ENCODE measurements around the gene NENF.

Gene NENF

DNA sequence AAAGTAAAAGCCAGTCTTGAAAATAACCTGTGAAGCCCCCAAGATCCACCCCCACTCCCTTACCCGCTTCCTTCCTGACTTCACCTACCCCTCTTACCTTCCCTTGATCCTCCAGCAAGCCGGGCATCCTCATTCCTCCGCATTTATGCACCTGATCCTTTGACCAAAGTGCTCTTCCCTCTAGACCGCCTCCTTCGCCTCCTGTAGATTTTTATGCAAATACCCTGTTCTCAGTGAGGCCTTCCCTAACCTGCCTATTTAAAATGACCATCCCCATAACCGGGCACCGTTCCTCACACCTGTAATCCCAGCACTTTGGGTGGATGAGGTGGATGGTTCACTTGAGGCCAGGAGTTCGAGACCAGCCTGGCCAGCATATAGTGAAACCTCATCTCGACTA is 1.1 kb upstream of the NENF start:
- no peak for DNase-seq (ENCODE audit: low read depth)

- DNase-seq (ENCODE audit: low read depth) = no peak
Observed at GRCh38 chr1:212432272-212432660, 454 bp upstream of the NENF start.

- DNase-seq (ENCODE audit: low read depth) = no peak
Observed at GRCh38 chr1:212433577-212434462, 1.1 kb downstream of the NENF start.

GRCh38 chr1:212434992-212435391 is 2.3 kb downstream of the NENF start:
- no peak for DNase-seq (ENCODE audit: low read depth)

DNA sequence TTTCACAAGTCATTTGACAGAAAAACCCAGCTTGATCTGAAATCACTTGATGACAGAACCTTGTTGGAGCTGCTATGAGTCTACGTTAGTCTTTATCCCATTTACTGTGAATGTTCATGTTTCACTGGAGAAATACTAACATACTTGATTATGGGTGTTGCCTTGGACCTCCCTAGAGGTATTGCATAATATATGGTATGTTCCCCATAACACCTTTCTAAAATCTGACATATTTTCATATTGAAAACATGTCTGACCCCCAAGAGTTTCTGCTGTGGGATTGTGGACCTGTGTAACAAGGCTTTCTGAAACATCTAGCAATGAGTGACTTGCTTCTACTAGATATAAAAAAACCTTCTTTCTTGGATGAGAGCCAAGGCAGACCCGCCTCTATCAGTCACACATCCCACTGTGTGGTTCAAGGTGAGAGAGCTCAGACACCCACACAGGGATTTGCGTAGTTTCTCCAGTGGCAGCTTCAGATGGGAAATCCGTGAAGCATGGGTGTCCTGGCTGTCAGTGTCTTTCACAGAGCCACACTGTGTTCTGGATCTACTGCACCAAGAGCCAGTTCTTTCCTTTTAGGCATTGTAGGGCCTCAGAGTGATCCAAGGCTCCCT is 4.6 kb downstream of the NENF start:
- DNase-seq (ENCODE audit: low read depth) = no peak

GRCh38 chr1:212438831-212439237 is 6.1 kb downstream of the NENF start:
- no peak for DNase-seq (ENCODE audit: low read depth)

DNA sequence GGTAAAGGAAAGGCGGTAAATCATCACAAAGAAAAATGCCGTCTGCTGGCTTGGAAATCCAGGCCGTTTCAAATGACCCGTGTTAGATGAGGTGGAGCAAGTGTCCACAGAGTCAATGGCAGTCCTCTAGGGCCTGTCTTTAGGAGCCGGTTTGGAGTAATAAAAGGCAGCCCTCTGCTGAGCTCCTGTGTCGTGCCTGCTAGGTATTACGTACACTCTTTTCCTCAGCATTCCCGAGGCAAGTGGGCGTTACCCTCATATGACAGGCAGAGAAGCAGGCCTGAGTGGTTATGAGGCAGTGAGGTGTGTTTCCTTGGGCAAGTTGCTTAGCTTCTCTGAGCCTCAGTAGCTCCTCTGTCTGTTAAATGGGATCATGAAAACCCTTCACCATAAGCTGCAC is 7.7 kb downstream of the NENF start:
- DNase-seq (ENCODE audit: low read depth) = no peak

- DNase-seq (ENCODE audit: low read depth) = no peak
Observed at GRCh38 chr1:212442408-212442807, 9.7 kb downstream of the NENF start.

- DNase-seq (ENCODE audit: low read depth) = no peak
Observed at GRCh38 chr1:212446333-212446732, 13.6 kb downstream of the NENF start.

- DNase-seq (ENCODE audit: low read depth) = no peak
Observed at GRCh38 chr1:212447478-212447877, 14.8 kb downstream of the NENF start.

- no peak for DNase-seq (ENCODE audit: low read depth)
Observed at GRCh38 chr1:212450331-212450881, 17.7 kb downstream of the NENF start.

DNA sequence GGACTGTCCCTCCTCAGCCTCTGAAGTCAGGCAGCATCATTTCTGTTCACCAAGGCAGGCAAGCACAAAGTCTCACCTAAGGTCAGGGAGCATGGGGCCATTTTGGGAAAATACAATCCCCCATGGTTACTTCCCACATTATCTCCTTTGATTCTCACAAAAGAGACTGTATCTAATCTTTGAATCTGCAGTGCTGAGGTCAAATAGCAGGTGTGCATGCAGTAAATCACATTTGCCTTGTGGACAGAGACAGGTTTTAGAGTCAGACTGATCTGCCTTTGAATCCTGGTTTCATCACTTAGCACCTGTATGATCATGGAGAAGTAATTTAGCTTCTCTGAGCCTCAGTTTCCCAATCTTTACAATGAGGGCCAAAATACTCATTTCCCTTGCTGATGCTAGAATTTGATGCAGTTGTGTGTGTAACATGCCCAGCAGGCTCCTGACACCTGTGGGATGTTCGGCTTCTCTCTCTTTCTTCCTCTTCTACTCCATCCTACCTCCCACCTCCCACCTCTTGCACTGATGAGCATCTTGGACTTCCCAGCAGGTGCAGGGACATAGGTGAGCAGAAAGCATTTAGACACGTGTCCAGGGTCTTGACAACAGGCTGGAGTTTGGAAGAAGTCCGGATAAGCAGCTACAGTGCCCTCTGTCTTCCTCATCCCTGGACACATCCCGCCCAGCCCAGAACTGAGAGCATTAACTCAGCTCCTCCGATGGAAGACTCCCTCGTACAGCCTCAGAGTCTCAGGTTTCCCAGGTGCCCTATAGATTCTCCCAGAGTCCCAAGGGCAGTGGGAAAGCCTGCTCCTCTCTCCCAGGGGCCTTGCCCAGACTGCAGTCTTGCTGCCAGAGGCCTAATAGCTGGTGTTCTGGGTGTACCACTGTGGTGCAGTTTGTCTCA is 18.9 kb downstream of the NENF start:
- no peak for DNase-seq (ENCODE audit: low read depth)

- peak; percentile 50 for DNase-seq (ENCODE audit: low read depth)
Observed at GRCh38 chr1:212452323-212453155, 19.8 kb downstream of the NENF start.

DNA sequence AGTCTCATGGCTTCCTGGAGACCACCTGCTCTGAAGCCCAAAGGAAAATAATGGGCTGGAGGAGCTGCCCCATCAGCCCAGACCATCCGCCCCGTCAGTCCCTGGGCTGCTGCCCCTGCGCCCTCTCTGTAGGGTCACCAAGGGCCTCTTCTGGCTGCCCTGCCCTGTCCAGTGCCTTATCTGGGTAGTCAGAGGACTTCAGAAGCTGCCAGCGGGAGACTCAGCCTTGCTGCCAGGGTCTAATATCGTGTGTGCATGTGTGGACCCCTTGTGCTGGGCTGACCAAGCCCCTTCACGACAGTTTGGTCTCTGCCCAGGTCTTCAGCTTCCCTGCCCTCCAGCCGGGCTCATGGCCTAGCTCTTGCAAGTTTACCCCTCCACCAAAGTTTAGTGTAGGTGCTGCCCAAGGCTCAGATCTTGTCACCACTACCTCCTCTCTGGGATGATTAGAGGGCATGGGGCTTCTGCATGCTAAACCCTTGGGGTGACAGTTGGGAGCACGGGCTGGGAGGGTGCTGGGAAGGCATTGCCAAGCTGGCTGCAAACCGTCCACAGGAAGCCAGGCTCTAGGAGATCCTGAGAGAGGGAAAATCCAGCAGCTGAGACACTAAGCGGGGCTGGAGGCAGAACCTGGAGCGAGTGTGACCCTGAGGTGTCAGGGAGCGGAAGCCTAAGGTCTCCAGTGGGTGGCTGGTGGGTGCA is 20.6 kb downstream of the NENF start:
- no peak for DNase-seq (ENCODE audit: low read depth)

- DNase-seq (ENCODE audit: low read depth) = no peak
Observed at GRCh38 chr1:212454741-212455140, 22.0 kb downstream of the NENF start.

DNA sequence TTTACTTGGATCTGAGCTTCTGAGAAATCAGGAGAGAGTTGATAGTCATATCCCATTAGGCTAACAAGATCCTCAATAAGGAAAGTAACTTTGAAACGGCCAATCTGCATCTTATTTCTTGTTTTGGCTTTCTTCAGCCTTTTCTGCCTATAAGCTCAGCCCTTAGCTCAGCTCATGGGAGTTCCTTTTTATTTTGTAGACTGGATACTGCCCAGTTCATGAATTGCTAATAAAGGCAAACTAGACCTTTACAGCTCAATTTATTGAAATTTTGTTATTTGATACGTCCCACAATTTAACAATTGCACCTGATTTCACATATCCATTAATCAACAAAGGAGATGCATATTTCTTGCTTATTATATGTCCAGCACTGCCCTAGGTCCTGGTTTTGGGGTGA is 22.7 kb downstream of the NENF start:
- DNase-seq (ENCODE audit: low read depth) = no peak

DNA sequence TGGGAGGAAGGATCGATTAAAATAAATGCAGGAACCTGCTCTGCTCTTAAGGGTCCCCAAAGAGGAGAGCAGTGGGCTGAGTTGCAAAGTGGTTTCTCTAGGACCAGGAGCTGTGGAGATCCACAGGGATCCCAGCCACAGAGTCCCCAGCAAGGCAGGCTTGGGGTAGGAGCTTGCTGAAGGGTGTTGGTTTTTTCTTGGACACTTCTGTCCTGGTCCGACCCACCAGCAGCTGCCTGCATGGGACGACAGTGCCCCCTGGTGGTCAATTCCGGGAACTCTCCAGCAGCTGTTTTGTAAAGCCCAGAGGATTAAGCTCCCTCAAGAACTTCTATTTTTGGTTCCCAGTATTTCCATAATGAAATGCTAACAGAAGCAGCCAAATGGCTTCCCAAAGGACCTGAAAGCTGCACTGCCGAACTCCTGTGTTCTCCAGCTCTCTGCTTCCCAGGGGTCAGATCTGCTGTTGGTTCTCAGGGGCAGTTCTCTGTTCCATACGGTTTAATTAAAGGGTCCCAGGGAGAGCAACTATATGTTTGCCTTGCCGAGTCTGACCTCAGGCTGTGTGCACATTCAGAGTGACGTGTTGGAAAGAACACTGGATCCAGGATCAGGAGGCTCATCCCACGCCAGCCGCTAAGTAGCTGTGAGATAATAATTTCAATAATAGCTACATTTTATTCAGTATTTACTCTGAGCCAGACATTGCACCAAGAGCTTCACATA is 23.2 kb downstream of the NENF start:
- DNase-seq (ENCODE audit: low read depth) = peak; percentile 51

GRCh38 chr1:212457740-212458338 is 25.1 kb downstream of the NENF start:
- no peak for DNase-seq (ENCODE audit: low read depth)

- no peak for DNase-seq (ENCODE audit: low read depth)
Observed at GRCh38 chr1:212458817-212459216, 26.1 kb downstream of the NENF start.

- no peak for DNase-seq (ENCODE audit: low read depth)
Observed at GRCh38 chr1:212459656-212460055, 26.9 kb downstream of the NENF start.

Measured in GM04504 (cell line).